Smooth muscle cell (in vitro differentiated cells): ENCODE measurements around the gene CA10. TPM values are rescaled to one million over a fixed set of nuclear protein-coding genes. Genes with fewer than 3 reads are reported as not detected.

Experiments
- DNase-seq: peaks from one replicate; lab custom pipeline; 2025; ENCODE audit not compliant: unreplicated experiment; lab: John Stamatoyannopoulos, UW
- H2AFZ ChIP-seq: fragments of 200-600 bp; sonication (generic); 2 replicates; pipeline ENCODE4 v1.6.0; 2016; ENCODE audit warnings: antibody characterized with exemption, low read depth, mild to moderate bottlenecking
- H3F3A ChIP-seq: fragments of 200-600 bp; sonication (generic); 2 replicates; pipeline ENCODE4 v1.6.0; 2017; ENCODE audit warnings: antibody characterized with exemption, low read depth
- H3K27ac ChIP-seq: fragments of 200-600 bp; sonication (generic); 2 replicates; pipeline ENCODE4 v1.5.1; 2016; ENCODE audit warnings: low read depth, mild to moderate bottlenecking
- H3K27me3 ChIP-seq: fragments of 200-600 bp; sonication (generic); 2 replicates; pipeline ENCODE4 v1.6.1; 2016; ENCODE audit warnings: low read depth, mild to moderate bottlenecking
- H3K36me3 ChIP-seq: fragments of 200-600 bp; sonication (generic); 2 replicates; pipeline ENCODE4 v1.5.1; 2016; ENCODE audit warnings: low read depth
- H3K4me1 ChIP-seq: fragments of 200-600 bp; sonication (generic); 2 replicates; pipeline ENCODE4 v1.5.1; 2016; ENCODE audit warnings: low read depth
- H3K4me2 ChIP-seq: fragments of 200-600 bp; sonication (generic); 2 replicates; pipeline ENCODE4 v1.6.0; 2016; ENCODE audit warnings: mild to moderate bottlenecking
- H3K4me3 ChIP-seq: fragments of 200-600 bp; sonication (generic); 2 replicates; pipeline ENCODE4 v1.5.1; 2016; ENCODE audit warnings: mild to moderate bottlenecking
- H3K79me2 ChIP-seq: fragments of 200-600 bp; sonication (generic); 2 replicates; pipeline ENCODE4 v1.6.0; 2016; ENCODE audit warnings: low read depth, mild to moderate bottlenecking
- H3K9ac ChIP-seq: fragments of 200-600 bp; sonication (generic); 2 replicates; pipeline ENCODE4 v1.6.0; 2016; ENCODE audit warnings: low read depth
- H3K9me3 ChIP-seq: fragments of 200-600 bp; sonication (generic); replicated peaks from 2 replicates; pipeline ENCODE4 v1.5.1; 2016; ENCODE audit warnings: low read depth
- H4K20me1 ChIP-seq: fragments of 200-600 bp; sonication (generic); 2 replicates; pipeline ENCODE4 v1.6.0; 2016; ENCODE audit warnings: low read depth
- WGBS: methylation state at CpG from one replicate; pipeline ENCODE4 v1.1.7; 2016; ENCODE audit warnings: low lambda C conversion rate; 5-methylcytosine and 5-hydroxymethylcytosine counted together
- polyA plus RNA-seq: library from polyadenylated mRNA; unstranded; fragments of >200 nt; fragmentation: Nextera tagmentation; extraction: Ambion mirVana; gene quantifications from 2 replicates; pipeline ENCODE4 v1.2.1, GENCODE V29; 2016
- total RNA-seq: library from RNA; depleted of rRNA; stranded (reverse); fragments of >200 nt; gene quantifications from 2 replicates; pipeline ENCODE4 v1.2.3, GENCODE V29; 2014
- TF ChIP-seq, protein P1 (sequence below): fragments of 200-600 bp; sonication (generic); IDR thresholded peaks from 2 replicates; pipeline ENCODE4 v1.5.1; 2017; ENCODE audit warnings: borderline replicate concordance, mild to moderate bottlenecking, antibody characterized with exemption; ENCODE audit not compliant: insufficient read depth, poor library complexity, severe bottlenecking

The CA10 gene
- total and polyA plus RNA-seq, 2 experiments from 2014 or later, result 0.54 TPM; not detected in 1

DNA sequence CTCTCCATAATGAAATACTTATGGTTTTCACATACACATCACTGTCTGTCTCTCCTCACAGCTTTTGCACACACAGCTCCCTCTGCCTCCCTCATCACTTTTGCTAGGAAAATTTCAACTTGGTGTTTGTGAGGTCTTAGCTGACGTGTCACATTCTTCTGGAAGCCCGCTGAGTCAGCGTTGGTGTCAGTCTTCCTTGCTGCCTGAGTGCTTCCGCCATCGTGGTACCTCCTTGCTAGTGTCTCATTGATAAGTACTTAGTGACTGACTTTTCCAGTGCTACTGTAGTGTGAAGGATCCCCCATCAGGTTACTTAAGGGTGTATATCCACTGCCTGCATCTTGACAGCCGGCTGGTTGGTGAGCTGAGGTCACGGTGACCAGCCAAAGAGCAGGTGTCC is 33.5 kb downstream of the CA10 start:
- no peaks in the 10 kb centered on the region for H3K4me1 ChIP-seq
- no peak overlapping the region for H2AFZ ChIP-seq
- TF ChIP-seq, protein P1, sequence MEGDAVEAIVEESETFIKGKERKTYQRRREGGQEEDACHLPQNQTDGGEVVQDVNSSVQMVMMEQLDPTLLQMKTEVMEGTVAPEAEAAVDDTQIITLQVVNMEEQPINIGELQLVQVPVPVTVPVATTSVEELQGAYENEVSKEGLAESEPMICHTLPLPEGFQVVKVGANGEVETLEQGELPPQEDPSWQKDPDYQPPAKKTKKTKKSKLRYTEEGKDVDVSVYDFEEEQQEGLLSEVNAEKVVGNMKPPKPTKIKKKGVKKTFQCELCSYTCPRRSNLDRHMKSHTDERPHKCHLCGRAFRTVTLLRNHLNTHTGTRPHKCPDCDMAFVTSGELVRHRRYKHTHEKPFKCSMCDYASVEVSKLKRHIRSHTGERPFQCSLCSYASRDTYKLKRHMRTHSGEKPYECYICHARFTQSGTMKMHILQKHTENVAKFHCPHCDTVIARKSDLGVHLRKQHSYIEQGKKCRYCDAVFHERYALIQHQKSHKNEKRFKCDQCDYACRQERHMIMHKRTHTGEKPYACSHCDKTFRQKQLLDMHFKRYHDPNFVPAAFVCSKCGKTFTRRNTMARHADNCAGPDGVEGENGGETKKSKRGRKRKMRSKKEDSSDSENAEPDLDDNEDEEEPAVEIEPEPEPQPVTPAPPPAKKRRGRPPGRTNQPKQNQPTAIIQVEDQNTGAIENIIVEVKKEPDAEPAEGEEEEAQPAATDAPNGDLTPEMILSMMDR, result no peak
- H3K9ac ChIP-seq, result no peak overlapping the region
- no peaks in the 10 kb centered on the region for H4K20me1 ChIP-seq
- H3K9me3 ChIP-seq, result no peaks in the 10 kb centered on the region
- no peaks in the 10 kb centered on the region for H3K79me2 ChIP-seq
- DNase-seq, result no peak
- WGBS, result 75% methylated on average over 7 of the region's 7 CpGs
- no peaks in the 10 kb centered on the region for H3K36me3 ChIP-seq
- H3K27me3 ChIP-seq, result no peaks in the 10 kb centered on the region
- no peak overlapping the region for H3K4me2 ChIP-seq
- H3K27ac ChIP-seq, result no peak overlapping the region
- no peak overlapping the region for H3K4me3 ChIP-seq
- H3F3A ChIP-seq, result no peaks in the 10 kb centered on the region

DNA sequence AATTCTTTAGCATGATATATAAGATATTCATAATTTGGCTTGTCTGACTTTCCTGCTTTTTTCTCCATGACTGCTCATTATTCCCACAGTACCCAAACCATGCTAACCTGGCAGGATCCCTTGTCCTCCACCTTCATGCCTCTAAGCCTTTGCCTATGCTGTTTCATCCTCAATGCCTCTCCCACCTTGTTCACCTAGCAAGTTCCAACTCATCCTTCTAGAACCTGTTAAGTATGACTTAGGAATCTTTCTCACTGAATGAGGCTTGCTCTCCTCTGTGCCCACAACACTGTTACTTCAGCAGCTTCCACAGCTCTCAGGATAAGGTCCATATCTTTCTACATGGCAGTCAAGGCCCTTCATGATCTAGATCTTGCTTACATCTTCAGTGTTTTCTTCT is 34.0 kb downstream of the CA10 start:
- Histone ChIP-seq H3K9ac (no peak overlapping the region), H3K27ac (no peak overlapping the region), H3F3A (no peaks in the 10 kb centered on the region), H3K9me3 (no peaks in the 10 kb centered on the region), H4K20me1 (no peaks in the 10 kb centered on the region), H3K27me3 (no peaks in the 10 kb centered on the region), H3K4me1 (no peaks in the 10 kb centered on the region), H2AFZ (no peak overlapping the region), H3K36me3 (no peaks in the 10 kb centered on the region), H3K79me2 (no peaks in the 10 kb centered on the region), H3K4me2 (no peak overlapping the region), H3K4me3 (no peak overlapping the region)
- TF ChIP-seq, protein P1, result no peak
- no peak for DNase-seq

DNA sequence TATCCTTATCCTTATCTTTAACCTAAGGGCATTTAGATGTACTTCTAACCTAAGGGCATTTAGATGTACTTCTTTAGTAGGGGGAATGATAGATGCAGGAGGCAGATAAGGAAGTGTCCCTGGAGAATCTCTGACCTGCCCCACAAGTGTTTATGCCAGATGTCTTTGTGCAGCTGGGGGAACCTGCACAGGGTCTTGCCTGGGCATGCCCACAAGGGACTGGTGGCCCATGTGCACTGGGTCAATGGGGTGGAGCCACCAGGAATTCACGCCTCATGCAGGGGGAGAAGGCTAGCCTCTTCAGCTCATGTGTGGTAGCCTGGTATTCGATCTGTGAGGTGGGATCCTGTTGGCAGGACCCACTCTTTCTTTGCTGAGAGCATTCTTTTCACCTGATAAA is 38.0 kb downstream of the CA10 start:
- WGBS, result 93% methylated on average over 2 of the region's 2 CpGs
- no peaks in the 10 kb centered on the region for H3K79me2 ChIP-seq
- H3K27ac ChIP-seq, result no peak overlapping the region
- H3K9ac ChIP-seq, result no peak overlapping the region
- H3F3A ChIP-seq, result no peaks in the 10 kb centered on the region
- no peak overlapping the region for H3K4me2 ChIP-seq
- H3K4me3 ChIP-seq, result no peak overlapping the region
- no peaks in the 10 kb centered on the region for H3K4me1 ChIP-seq
- H4K20me1 ChIP-seq, result no peaks in the 10 kb centered on the region
- no peaks in the 10 kb centered on the region for H3K9me3 ChIP-seq
- no peaks in the 10 kb centered on the region for H3K27me3 ChIP-seq
- TF ChIP-seq, protein P1, result no peak
- H3K36me3 ChIP-seq, result no peaks in the 10 kb centered on the region
- DNase-seq, result no peak
- H2AFZ ChIP-seq, result no peak overlapping the region

DNA sequence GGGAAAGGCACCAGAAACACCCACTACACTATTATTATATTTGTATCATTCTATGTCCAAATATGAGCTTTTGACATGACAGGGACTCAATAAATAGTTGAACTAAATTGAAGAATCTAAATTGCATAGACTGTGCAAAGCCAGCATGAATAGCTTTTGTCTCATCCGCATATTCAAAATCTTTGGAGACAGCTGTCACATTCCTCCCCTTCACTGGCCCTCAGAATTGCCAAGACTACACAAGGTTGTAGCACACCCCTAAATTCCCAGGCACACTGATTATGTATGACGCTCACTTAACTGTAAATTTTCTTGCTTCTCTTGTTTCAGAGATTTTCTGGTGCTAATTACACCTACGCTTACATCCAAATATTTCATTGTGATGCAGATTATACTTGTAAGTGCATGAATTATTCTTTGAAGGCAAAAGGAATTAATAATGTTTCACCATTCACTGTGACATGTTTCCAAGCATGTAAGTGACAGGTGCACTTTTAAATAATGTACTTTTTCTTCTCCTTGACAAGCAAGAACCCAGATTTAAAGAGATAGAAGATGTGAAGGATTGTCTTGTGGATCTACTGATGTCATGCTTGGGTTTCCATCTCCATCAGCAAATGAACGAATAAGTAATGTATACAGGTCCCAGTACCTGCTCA is 47.5 kb downstream of the CA10 start:
- no peak for DNase-seq
- 67% methylated on average over 4 of the region's 4 CpGs for WGBS
- no peak overlapping the region for H2AFZ ChIP-seq
- no peaks in the 10 kb centered on the region for H3K4me1 ChIP-seq
- TF ChIP-seq, protein P1, result no peak
- H3K9ac ChIP-seq, result no peak overlapping the region
- no peak overlapping the region for H3K4me2 ChIP-seq
- H3K36me3 ChIP-seq, result no peaks in the 10 kb centered on the region
- no peak overlapping the region for H3K27ac ChIP-seq
- H3F3A ChIP-seq, result no peaks in the 10 kb centered on the region
- no peaks in the 10 kb centered on the region for H3K9me3 ChIP-seq
- H4K20me1 ChIP-seq, result no peaks in the 10 kb centered on the region
- H3K79me2 ChIP-seq, result no peaks in the 10 kb centered on the region
- H3K4me3 ChIP-seq, result no peak overlapping the region
- H3K27me3 ChIP-seq, result peaks cover 10% of the 10 kb centered on the region
